Measurements from ENCODE around the gene QPCTL. TPM values are rescaled to one million over a fixed set of nuclear protein-coding genes. Genes with fewer than 3 reads are reported as not detected.
A peak's percentile ranks its signal among the peaks of the same experiment; 100 is the strongest.

QPCTL gene
- total RNA-seq: 11.9 to 13.7 TPM (median 13.4 TPM) in 3 replicates
- long read RNA-seq, partial matches to known transcripts: 3 of 5 reads
- long read RNA-seq, other reads (novel, unspliced or antisense): 0 of 5 reads

DNA sequence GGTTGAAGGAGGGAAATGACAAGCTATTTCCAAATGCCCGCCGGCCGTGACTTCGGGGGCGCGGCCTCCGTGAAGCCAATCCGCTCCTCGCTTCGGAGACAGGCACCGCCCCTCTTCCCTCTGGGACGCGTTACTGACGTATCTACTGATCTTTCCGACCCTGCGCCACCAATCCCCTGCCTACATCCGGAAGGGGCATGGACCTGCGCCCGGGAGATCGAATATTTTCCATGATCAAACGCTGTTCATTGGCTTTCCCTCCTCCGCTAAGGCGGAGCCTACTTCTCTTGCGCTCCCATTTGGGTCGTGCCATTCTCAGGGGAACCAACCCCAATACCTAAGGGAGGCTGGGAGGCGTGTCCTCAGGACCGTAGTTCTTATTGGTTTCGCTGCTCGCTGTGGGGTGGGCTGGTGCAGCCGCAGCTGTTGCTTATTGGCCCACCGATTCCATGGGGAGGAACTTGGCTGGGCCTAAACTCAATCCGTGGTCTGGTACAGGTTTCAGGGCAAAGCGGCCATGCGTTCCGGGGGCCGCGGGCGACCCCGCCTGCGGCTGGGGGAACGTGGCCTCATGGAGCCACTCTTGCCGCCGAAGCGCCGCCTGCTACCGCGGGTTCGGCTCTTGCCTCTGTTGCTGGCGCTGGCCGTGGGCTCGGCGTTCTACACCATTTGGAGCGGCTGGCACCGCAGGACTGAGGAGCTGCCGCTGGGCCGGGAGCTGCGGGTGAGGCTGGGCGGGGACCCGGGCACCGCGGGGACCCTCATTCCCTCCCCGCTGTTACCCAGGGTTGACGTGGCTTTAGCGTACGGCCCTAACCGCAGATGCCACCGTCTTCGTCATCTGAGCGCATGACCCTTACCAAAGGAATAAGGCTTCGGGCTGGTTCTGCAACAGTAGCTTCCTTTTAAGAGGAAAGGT lies at the start of gene QPCTL:
Gene QPCTL (plus strand): TSS at position 480 of the 919 bp plus-strand sequence. CDS start 38 bp downstream, at position 518.
- H3K36me3 Mint-ChIP-seq (ENCODE audit: low read depth): peaks cover 9% of the 10 kb centered on the region
- DNase-seq (ENCODE audit: low spot score): peak; percentile 98
- no peaks in the 10 kb centered on the region for H3K9me3 Mint-ChIP-seq (ENCODE audit: low read depth)
- H3K27ac Mint-ChIP-seq (ENCODE audit: unreplicated experiment): peak within 1 kb of the TSS; percentile 99
- TF ChIP-seq, protein P1, sequence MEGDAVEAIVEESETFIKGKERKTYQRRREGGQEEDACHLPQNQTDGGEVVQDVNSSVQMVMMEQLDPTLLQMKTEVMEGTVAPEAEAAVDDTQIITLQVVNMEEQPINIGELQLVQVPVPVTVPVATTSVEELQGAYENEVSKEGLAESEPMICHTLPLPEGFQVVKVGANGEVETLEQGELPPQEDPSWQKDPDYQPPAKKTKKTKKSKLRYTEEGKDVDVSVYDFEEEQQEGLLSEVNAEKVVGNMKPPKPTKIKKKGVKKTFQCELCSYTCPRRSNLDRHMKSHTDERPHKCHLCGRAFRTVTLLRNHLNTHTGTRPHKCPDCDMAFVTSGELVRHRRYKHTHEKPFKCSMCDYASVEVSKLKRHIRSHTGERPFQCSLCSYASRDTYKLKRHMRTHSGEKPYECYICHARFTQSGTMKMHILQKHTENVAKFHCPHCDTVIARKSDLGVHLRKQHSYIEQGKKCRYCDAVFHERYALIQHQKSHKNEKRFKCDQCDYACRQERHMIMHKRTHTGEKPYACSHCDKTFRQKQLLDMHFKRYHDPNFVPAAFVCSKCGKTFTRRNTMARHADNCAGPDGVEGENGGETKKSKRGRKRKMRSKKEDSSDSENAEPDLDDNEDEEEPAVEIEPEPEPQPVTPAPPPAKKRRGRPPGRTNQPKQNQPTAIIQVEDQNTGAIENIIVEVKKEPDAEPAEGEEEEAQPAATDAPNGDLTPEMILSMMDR (IDR thresholded peaks at IDR 0.05): no peak
- no peaks in the 10 kb centered on the region for H3K27me3 Mint-ChIP-seq (ENCODE audit: low read depth)
- peak within 1 kb of the TSS; percentile 92 for H3K4me3 Mint-ChIP-seq (ENCODE audit: unreplicated experiment)
- H3K4me1 Mint-ChIP-seq (ENCODE audit: low read depth): peaks cover 21% of the 10 kb centered on the region

DNA sequence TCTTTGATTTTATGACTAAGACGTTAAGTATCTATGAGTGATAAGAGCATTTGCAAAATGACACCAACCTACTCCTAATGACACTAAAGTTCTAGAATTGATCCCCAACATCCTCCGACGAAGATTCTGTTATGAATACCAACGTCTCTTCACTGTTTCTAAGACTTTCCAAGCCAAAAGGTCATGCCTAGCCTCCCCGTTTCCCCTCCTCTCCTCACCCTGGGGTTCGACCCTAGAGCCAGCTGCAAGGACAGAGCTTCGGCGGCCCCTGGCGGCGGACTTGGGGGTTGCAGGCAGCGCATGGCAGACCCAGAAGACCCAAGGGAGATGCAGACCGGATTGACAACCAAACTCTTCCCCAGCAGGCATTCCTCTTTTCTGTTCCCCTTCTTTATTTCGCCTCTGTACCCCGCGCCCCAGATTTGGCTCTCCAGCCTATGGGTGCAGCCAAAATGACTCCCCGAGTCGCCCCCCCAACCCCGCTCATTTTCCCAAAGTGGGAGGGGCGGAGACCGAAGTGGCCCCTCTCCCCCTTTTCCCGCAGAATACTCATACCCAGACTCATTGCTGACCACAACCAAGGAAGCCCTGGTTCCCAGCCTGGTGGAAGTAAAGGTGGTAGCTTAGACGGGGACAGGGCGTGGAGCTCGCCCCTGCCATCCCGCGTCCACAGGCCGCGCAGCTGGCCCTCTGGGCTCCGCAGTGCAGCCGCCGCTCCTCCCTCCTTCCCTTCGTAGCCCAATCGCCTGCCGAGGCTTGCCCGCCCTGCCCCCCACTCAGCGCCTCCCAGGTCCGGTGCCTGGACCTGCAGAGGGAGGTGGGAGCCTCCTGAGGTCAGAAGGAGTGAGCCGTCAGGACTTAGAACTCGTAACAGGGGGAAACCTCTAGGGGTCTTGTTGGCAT lies 49.2 kb upstream of the QPCTL start:
- Mint-ChIP-seq H3K4me3 (ENCODE audit: unreplicated experiment) (no peak overlapping the region), H3K4me1 (ENCODE audit: low read depth) (peaks cover 42% of the 10 kb centered on the region), H3K36me3 (ENCODE audit: low read depth) (no peaks in the 10 kb centered on the region), H3K27ac (ENCODE audit: unreplicated experiment) (peak overlapping the region; percentile 15), H3K27me3 (ENCODE audit: low read depth) (no peaks in the 10 kb centered on the region), H3K9me3 (ENCODE audit: low read depth) (no peaks in the 10 kb centered on the region)
- TF ChIP-seq, protein P1 (IDR thresholded peaks at IDR 0.05): peak; percentile 95
- no peak for DNase-seq (ENCODE audit: low spot score)

DNA sequence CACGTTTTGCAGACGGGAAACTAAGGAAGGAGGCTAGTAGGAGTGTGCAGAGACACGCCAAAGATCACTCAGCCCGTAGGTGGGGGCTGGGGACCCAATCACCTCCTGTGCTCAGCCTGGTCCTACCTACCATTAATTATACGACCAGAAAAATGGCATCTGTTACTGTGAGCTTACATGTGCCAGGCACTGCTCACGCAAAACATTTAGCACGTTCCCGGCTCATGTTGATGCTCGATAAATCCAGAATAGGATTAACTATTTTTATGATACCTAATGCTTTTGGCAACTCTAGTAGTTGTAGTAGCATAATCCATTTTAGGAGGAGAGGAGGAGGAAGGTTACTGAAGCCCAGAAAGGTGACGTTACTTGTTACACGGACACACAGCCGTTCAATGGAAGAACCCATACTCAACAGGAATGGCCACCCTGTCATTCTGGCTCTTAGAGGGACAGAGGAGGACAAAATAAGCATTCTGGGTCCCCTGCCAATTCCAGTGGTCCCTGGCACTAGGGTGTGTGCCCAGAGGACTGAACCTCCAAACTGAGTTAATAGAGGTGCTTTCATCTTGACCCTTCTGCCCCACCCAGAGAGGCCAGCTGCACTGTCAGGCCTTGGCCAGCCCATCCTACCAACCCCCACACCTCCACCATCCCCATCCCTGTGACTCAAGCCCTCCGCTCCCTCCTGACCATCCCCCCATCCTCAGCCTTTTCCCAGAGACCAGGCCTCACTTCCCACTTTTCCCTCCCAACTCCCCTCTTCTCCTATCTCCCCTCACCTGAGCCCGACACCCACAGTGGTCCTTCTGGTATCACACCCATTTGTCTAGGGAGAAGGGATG lies 48.3 kb upstream of the QPCTL start:
- Mint-ChIP-seq H3K27me3 (ENCODE audit: low read depth) (no peaks in the 10 kb centered on the region), H3K27ac (ENCODE audit: unreplicated experiment) (no peak overlapping the region), H3K4me3 (ENCODE audit: unreplicated experiment) (no peak overlapping the region), H3K36me3 (ENCODE audit: low read depth) (no peaks in the 10 kb centered on the region), H3K9me3 (ENCODE audit: low read depth) (no peaks in the 10 kb centered on the region), H3K4me1 (ENCODE audit: low read depth) (peaks cover 33% of the 10 kb centered on the region)
- TF ChIP-seq, protein P1 (IDR thresholded peaks at IDR 0.05): no peak
- no peak for DNase-seq (ENCODE audit: low spot score)

DNA sequence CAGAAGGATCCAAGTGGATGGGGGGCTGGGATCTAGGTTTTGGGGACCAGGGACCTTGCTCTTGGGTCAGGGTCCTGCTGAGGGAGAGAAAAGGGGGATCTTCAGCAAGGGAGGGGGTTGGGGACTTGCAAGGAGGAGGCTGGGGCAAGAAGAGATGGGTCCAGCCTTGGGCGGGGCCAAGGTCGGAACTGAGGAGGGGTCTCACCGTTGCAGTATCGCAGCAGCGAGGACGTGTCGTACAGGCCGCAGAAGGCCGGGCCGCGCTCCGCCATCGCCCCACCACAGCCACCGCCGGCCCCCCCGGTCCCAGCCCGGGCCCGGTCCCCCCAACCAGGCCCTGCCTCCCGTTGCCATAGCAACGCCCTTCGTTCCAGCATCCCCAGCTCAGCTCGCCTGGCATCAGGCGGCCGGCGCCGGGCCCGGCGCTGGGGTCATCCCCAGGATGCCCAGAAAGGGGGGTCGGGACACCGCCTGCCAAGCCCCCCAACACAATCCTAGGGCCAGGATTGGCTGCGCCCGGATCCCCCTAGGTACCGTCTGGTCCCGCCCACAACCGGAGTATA lies 47.3 kb upstream of the QPCTL start:
- no peak for DNase-seq (ENCODE audit: low spot score)
- Mint-ChIP-seq H3K4me3 (ENCODE audit: unreplicated experiment) (peak overlapping the region; percentile 79), H3K36me3 (ENCODE audit: low read depth) (no peaks in the 10 kb centered on the region), H3K9me3 (ENCODE audit: low read depth) (no peaks in the 10 kb centered on the region), H3K27ac (ENCODE audit: unreplicated experiment) (no peak overlapping the region), H3K4me1 (ENCODE audit: low read depth) (peaks cover 33% of the 10 kb centered on the region), H3K27me3 (ENCODE audit: low read depth) (no peaks in the 10 kb centered on the region)
- TF ChIP-seq, protein P1 (IDR thresholded peaks at IDR 0.05): no peak
